HEK293 (cell line): Measurements from ENCODE around the gene QSOX1.

Source experiments
- ATF2 ChIP-seq: fragments of 450-650 bp; formaldehyde crosslinking; IDR thresholded peaks from 2 replicates; pipeline ENCODE4 v1.5.1; 2016; ENCODE audit warnings: missing biosample characterization, missing genetic modification characterization, low read depth
- HOXD13 ChIP-seq: sonication (generic); formaldehyde crosslinking; IDR thresholded peaks from 2 replicates; pipeline ENCODE4 v1.8.0; 2022; ENCODE audit warnings: missing genetic modification reagents, borderline replicate concordance
- IKZF3 ChIP-seq: fragments of 450-650 bp; IDR thresholded peaks from 2 replicates; pipeline ENCODE4 v1.5.0; 2018; ENCODE audit warnings: missing biosample characterization, mild to moderate bottlenecking, missing genetic modification characterization, moderate library complexity
- TRIM28 ChIP-seq: IDR thresholded peaks from 2 replicates; pipeline ENCODE4 v1.6.1; 2011; ENCODE audit warnings: low read length, control low read depth, borderline replicate concordance
- ZNF121 ChIP-seq: fragments of 450-650 bp; formaldehyde crosslinking; IDR thresholded peaks from 2 replicates; pipeline ENCODE4 v1.5.1; 2016; ENCODE audit warnings: missing biosample characterization, missing genetic modification characterization
- ZNF146 ChIP-seq: fragments of 450-650 bp; formaldehyde crosslinking; IDR thresholded peaks from 2 replicates; pipeline ENCODE4 v1.5.1; 2016; ENCODE audit warnings: missing biosample characterization, missing genetic modification characterization
- ZNF701 ChIP-seq: fragments of 450-650 bp; formaldehyde crosslinking; IDR thresholded peaks from 2 replicates; pipeline ENCODE4 v1.5.1; 2016; ENCODE audit warnings: missing biosample characterization, missing genetic modification characterization
- TF ChIP-seq, protein P1 (sequence below): fragments of 450-650 bp; formaldehyde crosslinking; IDR thresholded peaks from 2 replicates; pipeline ENCODE4 v1.5.1; 2016; ENCODE audit warnings: missing biosample characterization, missing genetic modification characterization
- TF ChIP-seq, protein P2 (sequence below): fragments of 450-650 bp; formaldehyde crosslinking; IDR thresholded peaks from 2 replicates; pipeline ENCODE4 v1.5.1; 2016; ENCODE audit warnings: missing biosample characterization, missing genetic modification characterization
- TF ChIP-seq, protein P3 (sequence below): sonication (generic); formaldehyde crosslinking; IDR thresholded peaks from 2 replicates; pipeline ENCODE4 v1.8.1; 2022; ENCODE audit warnings: mild to moderate bottlenecking, moderate library complexity, missing genetic modification reagents

DNA sequence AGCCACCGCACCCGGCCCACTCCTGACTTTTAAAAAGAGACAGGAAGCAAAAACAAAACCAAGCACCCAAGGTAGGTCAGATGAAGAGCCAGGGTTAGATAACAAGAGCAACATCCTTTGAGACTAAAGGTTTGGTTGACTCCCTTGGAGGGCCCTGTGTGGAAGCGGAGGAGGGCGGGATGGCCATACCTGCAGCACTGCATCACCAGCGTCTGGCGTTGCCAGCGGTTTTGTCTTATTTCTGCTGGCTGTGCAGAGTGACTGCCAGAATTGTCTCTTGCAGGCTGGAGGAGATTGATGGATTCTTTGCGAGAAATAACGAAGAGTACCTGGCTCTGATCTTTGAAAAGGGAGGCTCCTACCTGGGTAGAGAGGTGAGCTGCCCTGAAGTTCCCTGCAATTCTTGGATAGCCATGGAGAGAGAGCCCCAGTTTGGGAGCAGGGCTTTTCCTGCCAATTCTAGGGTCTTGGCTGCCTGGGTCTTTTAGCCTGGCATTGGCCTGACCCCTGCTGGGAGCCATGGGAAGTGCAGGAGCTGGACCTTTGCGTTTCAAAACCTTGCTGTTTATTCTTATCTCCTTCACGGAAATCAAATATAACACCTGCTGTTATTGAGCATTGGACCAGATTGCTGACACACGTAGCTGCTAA, 24.0 kb downstream of the QSOX1 start:
- TF ChIP-seq, protein P1, sequence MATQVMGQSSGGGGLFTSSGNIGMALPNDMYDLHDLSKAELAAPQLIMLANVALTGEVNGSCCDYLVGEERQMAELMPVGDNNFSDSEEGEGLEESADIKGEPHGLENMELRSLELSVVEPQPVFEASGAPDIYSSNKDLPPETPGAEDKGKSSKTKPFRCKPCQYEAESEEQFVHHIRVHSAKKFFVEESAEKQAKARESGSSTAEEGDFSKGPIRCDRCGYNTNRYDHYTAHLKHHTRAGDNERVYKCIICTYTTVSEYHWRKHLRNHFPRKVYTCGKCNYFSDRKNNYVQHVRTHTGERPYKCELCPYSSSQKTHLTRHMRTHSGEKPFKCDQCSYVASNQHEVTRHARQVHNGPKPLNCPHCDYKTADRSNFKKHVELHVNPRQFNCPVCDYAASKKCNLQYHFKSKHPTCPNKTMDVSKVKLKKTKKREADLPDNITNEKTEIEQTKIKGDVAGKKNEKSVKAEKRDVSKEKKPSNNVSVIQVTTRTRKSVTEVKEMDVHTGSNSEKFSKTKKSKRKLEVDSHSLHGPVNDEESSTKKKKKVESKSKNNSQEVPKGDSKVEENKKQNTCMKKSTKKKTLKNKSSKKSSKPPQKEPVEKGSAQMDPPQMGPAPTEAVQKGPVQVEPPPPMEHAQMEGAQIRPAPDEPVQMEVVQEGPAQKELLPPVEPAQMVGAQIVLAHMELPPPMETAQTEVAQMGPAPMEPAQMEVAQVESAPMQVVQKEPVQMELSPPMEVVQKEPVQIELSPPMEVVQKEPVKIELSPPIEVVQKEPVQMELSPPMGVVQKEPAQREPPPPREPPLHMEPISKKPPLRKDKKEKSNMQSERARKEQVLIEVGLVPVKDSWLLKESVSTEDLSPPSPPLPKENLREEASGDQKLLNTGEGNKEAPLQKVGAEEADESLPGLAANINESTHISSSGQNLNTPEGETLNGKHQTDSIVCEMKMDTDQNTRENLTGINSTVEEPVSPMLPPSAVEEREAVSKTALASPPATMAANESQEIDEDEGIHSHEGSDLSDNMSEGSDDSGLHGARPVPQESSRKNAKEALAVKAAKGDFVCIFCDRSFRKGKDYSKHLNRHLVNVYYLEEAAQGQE (tag by site-specific recombination), result no peak
- TF ChIP-seq ZNF146 (tag by site-specific recombination), result no peak
- TF ChIP-seq ATF2 (tag by site-specific recombination), result no peak
- TF ChIP-seq, protein P2, sequence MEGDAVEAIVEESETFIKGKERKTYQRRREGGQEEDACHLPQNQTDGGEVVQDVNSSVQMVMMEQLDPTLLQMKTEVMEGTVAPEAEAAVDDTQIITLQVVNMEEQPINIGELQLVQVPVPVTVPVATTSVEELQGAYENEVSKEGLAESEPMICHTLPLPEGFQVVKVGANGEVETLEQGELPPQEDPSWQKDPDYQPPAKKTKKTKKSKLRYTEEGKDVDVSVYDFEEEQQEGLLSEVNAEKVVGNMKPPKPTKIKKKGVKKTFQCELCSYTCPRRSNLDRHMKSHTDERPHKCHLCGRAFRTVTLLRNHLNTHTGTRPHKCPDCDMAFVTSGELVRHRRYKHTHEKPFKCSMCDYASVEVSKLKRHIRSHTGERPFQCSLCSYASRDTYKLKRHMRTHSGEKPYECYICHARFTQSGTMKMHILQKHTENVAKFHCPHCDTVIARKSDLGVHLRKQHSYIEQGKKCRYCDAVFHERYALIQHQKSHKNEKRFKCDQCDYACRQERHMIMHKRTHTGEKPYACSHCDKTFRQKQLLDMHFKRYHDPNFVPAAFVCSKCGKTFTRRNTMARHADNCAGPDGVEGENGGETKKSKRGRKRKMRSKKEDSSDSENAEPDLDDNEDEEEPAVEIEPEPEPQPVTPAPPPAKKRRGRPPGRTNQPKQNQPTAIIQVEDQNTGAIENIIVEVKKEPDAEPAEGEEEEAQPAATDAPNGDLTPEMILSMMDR (tag by site-specific recombination), result peak; percentile 55
- TF ChIP-seq ZNF701 (tag by site-specific recombination), result no peak
- TF ChIP-seq TRIM28, result no peak
- TF ChIP-seq HOXD13 (CRISPR knock-in tag), result no peak
- TF ChIP-seq, protein P3, sequence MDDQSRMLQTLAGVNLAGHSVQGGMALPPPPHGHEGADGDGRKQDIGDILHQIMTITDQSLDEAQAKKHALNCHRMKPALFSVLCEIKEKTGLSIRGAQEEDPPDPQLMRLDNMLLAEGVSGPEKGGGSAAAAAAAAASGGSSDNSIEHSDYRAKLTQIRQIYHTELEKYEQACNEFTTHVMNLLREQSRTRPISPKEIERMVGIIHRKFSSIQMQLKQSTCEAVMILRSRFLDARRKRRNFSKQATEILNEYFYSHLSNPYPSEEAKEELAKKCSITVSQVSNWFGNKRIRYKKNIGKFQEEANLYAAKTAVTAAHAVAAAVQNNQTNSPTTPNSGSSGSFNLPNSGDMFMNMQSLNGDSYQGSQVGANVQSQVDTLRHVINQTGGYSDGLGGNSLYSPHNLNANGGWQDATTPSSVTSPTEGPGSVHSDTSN (CRISPR knock-in tag), result no peak
- no peak for TF ChIP-seq ZNF121 (tag by site-specific recombination)
- TF ChIP-seq IKZF3 (tag by site-specific recombination), result no peak
